Pancreas (tissue), 10 donors: ENCODE measurements around the gene SAP25. TPM values are rescaled to one million over a fixed set of nuclear protein-coding genes. Genes with fewer than 3 reads are reported as not detected.
A peak's percentile ranks its signal among the peaks of the same experiment; 100 is the strongest.
"Not testable (repeated sequence)": the region's sequence is repeated elsewhere in the genome, so short reads cannot be mapped to it uniquely, and the experiment has no call there.

Source experiments
- ATAC-seq, 4 donors: fragments of 200-7000 bp; cut with Tn5 transposase; one replicate each; pipeline versions ENCODE4 v1.8.0 to v1.9.1; 2020; ENCODE audit warnings: mild to moderate bottlenecking in 4 of 4, moderate library complexity in 4 of 4
- DNase-seq, 6 donors: peaks; one replicate each; pipeline ENCODE4 v3.0.0-alpha.2; 2020
- FAIRE-seq: peaks from 2 replicates; lab custom pipeline; 2012; peaks lifted over from hg19 to GRCh38; lab: Jason Lieb, UNC
- H3K27ac ChIP-seq, 4 donors: fragments of 200-600 bp; sonication (generic); 1 replicate in 3 of 4; 2 replicates in 1 of 4; pipeline versions ENCODE4 v1.5.0 to v1.8.0; 2020
- H3K27me3 ChIP-seq, 4 donors: fragments of 200-600 bp; one replicate each; pipeline ENCODE4 v1.8.0; 2021
- H3K36me3 ChIP-seq, 3 donors: fragments of 200-600 bp; sonication (generic) in 1 of 3; one replicate each; pipeline versions ENCODE4 v1.5.0 to v1.8.0; 2020 to 2021
- H3K4me1 ChIP-seq, 3 donors: fragments of 200-600 bp; one replicate each; pipeline ENCODE4 v1.8.0; 2021
- H3K4me3 ChIP-seq, 4 donors: fragments of 200-600 bp; sonication (generic) in 2 of 4; one replicate each; pipeline versions ENCODE4 v1.5.0 to v1.8.0; 2020 to 2021
- H3K9me3 ChIP-seq, 4 donors: fragments of 200-600 bp; one replicate each; pipeline ENCODE4 v1.8.0; 2021
- CTCF ChIP-seq, 4 donors: fragments of 200-600 bp; sonication (generic) in 3 of 4; IDR thresholded peaks; one replicate each; pipeline versions ENCODE4 v1.5.0 to v1.8.0; 2021; ENCODE audit warnings: antibody characterized with exemption in 4 of 4
- WGBS, 2 donors: extraction: QIAGEN DNeasy Blood & Tissue Kit; methylation state at CpG; one replicate each; pipeline ENCODE4 v1.1.7; 2013; 5-methylcytosine and 5-hydroxymethylcytosine counted together
- intact Hi-C, 3 donors: fragments of 100-400 bp; cut with DNase I; formaldehyde crosslinking; loops; one replicate each; pipeline versions ENCODE4 v1.11.1 to v1.14.2; 2022
- polyA plus RNA-seq, 2 donors: library from polyadenylated mRNA; stranded (reverse); fragments of 200-250 nt; gene quantifications; one replicate each; pipeline ENCODE4 v1.2.3, GENCODE V29; 2013
- total RNA-seq, 6 donors: library from RNA; stranded (reverse); fragmentation: NEBNext Ultra II Directional in 4 of 6; extraction: Animal tissue kit (Norgen Biotek cat#: 25700) in 4 of 6; gene quantifications; one replicate each; pipeline versions ENCODE4 v1.2.1 to v1.2.4, GENCODE V29; 2021 to 2023
- donor health status: healthy with polysubstance abuse.
- donor health status: DM: no; HTN: no; CAD: no; lungs with moderate emphysema.
- donor health status: DM: no; HTN: no; CAD: no.
- donor health status: control.
- donor health status: control.
- donor health status: Bipolar disorder and iron deficiency.
- donor health status: DM: yes; HTN: yes; CAD: no.
- donor health status: DM: no; HTN: no; CAD: no.
- donor health status: DM: no; HTN: no; CAD: no.
- donor health status: DM: yes; HTN: yes; CAD: no.

Gene SAP25
- total and polyA plus RNA-seq, 8 donors, result 0.39 to 17.8 (median 2.6) TPM

- 0 to 6% methylated on average over 1 of the region's 1 CpG for WGBS, 2 donors
- FAIRE-seq (no peak), DNase-seq (peak in 1 of 6 donors; percentile 44), ATAC-seq (peak; percentile 28 to 49 (median 43))
- no peaks in the 10 kb centered on the region for H3K9me3 ChIP-seq
- no peak for TF ChIP-seq CTCF (IDR thresholded peaks at IDR 0.05)
- H3K27ac ChIP-seq, result peak overlapping the region; percentile 80 to 95 (median 90)
- H3K4me3 ChIP-seq, result no peak overlapping the region
- no peaks in the 10 kb centered on the region for H3K27me3 ChIP-seq
- H3K36me3 ChIP-seq, result no peaks in the 10 kb centered on the region
- peaks cover 51 to 82% (median 77%) of the 10 kb centered on the region in 3 donors for H3K4me1 ChIP-seq
- intact Hi-C loops, result no loop called here
Observed at GRCh38 chr7:100544967-100545359, 28.7 kb downstream of the SAP25 start.

GRCh38 chr7:100544386-100544785 is 29.3 kb downstream of the SAP25 start:
- WGBS, 2 donors, result 13 to 18% methylated on average over 5 of the region's 5 CpGs
- ATAC-seq (no peak), DNase-seq (no peak), FAIRE-seq (no peak)
- TF ChIP-seq CTCF (IDR thresholded peaks at IDR 0.05), result no peak
- H3K36me3 ChIP-seq, result no peaks in the 10 kb centered on the region
- H3K4me1 ChIP-seq, result peaks cover 51 to 78% (median 77%) of the 10 kb centered on the region in 3 donors
- H3K9me3 ChIP-seq, result no peaks in the 10 kb centered on the region
- intact Hi-C loops, result no loop called here
- no peaks in the 10 kb centered on the region for H3K27me3 ChIP-seq
- peak overlapping the region; percentile 80 to 95 (median 90) for H3K27ac ChIP-seq
- no peak overlapping the region for H3K4me3 ChIP-seq

GRCh38 chr7:100543586-100543985 is 30.1 kb downstream of the SAP25 start:
- no peak for FAIRE-seq
- TF ChIP-seq CTCF (IDR thresholded peaks at IDR 0.05), result no peak
- WGBS, 2 donors, result 63 to 69% methylated on average over 1 of the region's 1 CpG

GRCh38 chr7:100541309-100541708 is 32.4 kb downstream of the SAP25 start:
- FAIRE-seq, H3K36me3 ChIP-seq, ATAC-seq, H3K27me3 ChIP-seq, H3K9me3 ChIP-seq, DNase-seq, H3K4me3 ChIP-seq, intact Hi-C loops: not testable (repeated sequence)
- peak overlapping the region in 2 of 4 donors; percentile 15 to 44 for H3K27ac ChIP-seq
- peaks cover 34 to 53% (median 47%) of the 10 kb centered on the region in 3 donors for H3K4me1 ChIP-seq
- WGBS, 2 donors, result 84 to 85% methylated on average over 7 of the region's 7 CpGs

More at GRCh38 chr7:100543586-100543985, 30.1 kb downstream of the SAP25 start:
- ATAC-seq (no peak), DNase-seq (no peak)
- Histone ChIP-seq H3K27ac (peak overlapping the region in 3 of 4 donors; percentile 42 to 95 (median 90)), H3K27me3 (no peaks in the 10 kb centered on the region), H3K4me1 (peaks cover 51 to 70% (median 70%) of the 10 kb centered on the region in 3 donors), H3K36me3 (no peaks in the 10 kb centered on the region), H3K4me3 (no peak overlapping the region), H3K9me3 (no peaks in the 10 kb centered on the region)
- intact Hi-C loops, result no loop called here

GRCh38 chr7:100540073-100540723 is 33.5 kb downstream of the SAP25 start:
- peak overlapping the region; percentile 77 to 90 (median 87) for H3K27ac ChIP-seq
- H3K27me3 ChIP-seq, result no peaks in the 10 kb centered on the region
- 10 to 11% methylated on average over 6 of the region's 6 CpGs for WGBS, 2 donors
- no peak for TF ChIP-seq CTCF (IDR thresholded peaks at IDR 0.05)
- DNase-seq (peak in 4 of 6 donors; percentile 80 to 87 (median 82)), FAIRE-seq (no peak), ATAC-seq (peak; percentile 54 to 66 (median 58))
- no peaks in the 10 kb centered on the region for H3K9me3 ChIP-seq
- intact Hi-C loops, result no loop called here
- peak overlapping the region; percentile 66 to 76 (median 74) for H3K4me3 ChIP-seq
- no peaks in the 10 kb centered on the region for H3K36me3 ChIP-seq
- H3K4me1 ChIP-seq, result peaks cover 29 to 42% (median 36%) of the 10 kb centered on the region in 3 donors
